IMR-90 (cell line): ENCODE data around the gene ERC2. TPM values are rescaled to one million over a fixed set of nuclear protein-coding genes. Genes with fewer than 3 reads are reported as not detected.

Source experiments
- ATAC-seq: fragments of 200-7000 bp; cut with Tn5 transposase; 2 replicates; pipeline ENCODE4 v1.9.1; 2020; ENCODE audit warnings: low read depth, mild to moderate bottlenecking, moderate library complexity
- BruUV-seq: library from RNA; stranded (reverse); fragments of 400-500 nt; replicated peaks from 2 replicates; lab custom pipeline; 2021; lab: Mats Ljungman, UMichigan
- CTCF ChIA-PET: fragments of 300-600 bp; formaldehyde crosslinking; extraction: SDS; loops from one replicate; lab custom pipeline; 2021; ENCODE audit warnings: antibody characterized with exemption; lab: Yijun Ruan, JAX
- POLR2A ChIA-PET: fragments of 300-600 bp; sonication (Branson Sonifier 250); formaldehyde crosslinking; loops from one replicate; lab custom pipeline; 2022; ENCODE audit warnings: antibody characterized with exemption; ENCODE audit not compliant: unreplicated experiment; lab: Charles Lee
- DNase-seq: peaks from one replicate; pipeline ENCODE4 v3.0.0; 2013
- H2AFZ ChIP-seq: replicated peaks from 2 replicates; pipeline ENCODE3; 2013; ENCODE audit warnings: low read length, mild to moderate bottlenecking; ENCODE audit not compliant: poor library complexity
- H2AK5ac ChIP-seq: 2 replicates; pipeline ENCODE4 v1.6.1; 2013; ENCODE audit warnings: low read depth, low read length, inconsistent platforms
- H2AK9ac ChIP-seq: replicated peaks from 2 replicates; pipeline ENCODE3; 2013; ENCODE audit warnings: mild to moderate bottlenecking, low read depth, low read length, moderate library complexity; ENCODE audit not compliant: poor library complexity
- H2BK120ac ChIP-seq: 2 replicates; pipeline ENCODE4 v1.6.1; 2013; ENCODE audit warnings: low read depth, low read length, inconsistent platforms
- H2BK15ac ChIP-seq: 3 replicates; pipeline ENCODE4 v1.6.1; 2013; ENCODE audit warnings: low read depth, low read length, inconsistent platforms
- H2BK20ac ChIP-seq: 2 replicates; pipeline ENCODE4 v1.6.1; 2013; ENCODE audit warnings: low read depth, mild to moderate bottlenecking, inconsistent platforms, low read length, moderate library complexity
- H2BK5ac ChIP-seq: 2 replicates; pipeline ENCODE4 v1.6.1; 2013; ENCODE audit warnings: mild to moderate bottlenecking, low read depth, low read length, inconsistent platforms; ENCODE audit not compliant: poor library complexity, severe bottlenecking
- H3K14ac ChIP-seq: replicated peaks from 2 replicates; pipeline ENCODE4 v1.6.1; 2013; ENCODE audit warnings: low read depth, low read length, inconsistent platforms
- H3K18ac ChIP-seq: 2 replicates; pipeline ENCODE4 v1.6.1; 2013; ENCODE audit warnings: low read depth, low read length, control low read depth
- H3K23ac ChIP-seq: 2 replicates; pipeline ENCODE4 v1.6.1; 2013; ENCODE audit warnings: low read depth, low read length, inconsistent platforms
- H3K27ac ChIP-seq: 2 replicates; pipeline ENCODE4 v1.5.1; 2013; ENCODE audit warnings: mild to moderate bottlenecking, control low read depth, low read length; ENCODE audit not compliant: insufficient read depth
- H3K27me3 ChIP-seq: 2 replicates; pipeline ENCODE4 v1.6.1; 2013; ENCODE audit warnings: low read length; ENCODE audit not compliant: control insufficient read depth, insufficient read depth
- H3K36me3 ChIP-seq: 2 replicates; pipeline ENCODE4 v1.6.1; 2013; ENCODE audit warnings: low read length, mixed read lengths; ENCODE audit not compliant: control insufficient read depth, insufficient read depth
- H3K4ac ChIP-seq: 2 replicates; pipeline ENCODE4 v1.6.1; 2013; ENCODE audit warnings: low read depth, low read length, inconsistent platforms
- H3K4me1 ChIP-seq: 2 replicates; pipeline ENCODE4 v1.6.1; 2013; ENCODE audit warnings: low read length, mixed read lengths; ENCODE audit not compliant: control insufficient read depth, insufficient read depth
- H3K4me2 ChIP-seq: 2 replicates; pipeline ENCODE4 v1.6.1; 2013; ENCODE audit warnings: low read depth, mild to moderate bottlenecking, control low read depth, low read length, moderate library complexity
- H3K4me3 ChIP-seq: 2 replicates; pipeline ENCODE4 v1.5.1; 2013; ENCODE audit warnings: low read depth, mild to moderate bottlenecking, control low read depth, low read length, moderate library complexity; ENCODE audit not compliant: insufficient read depth
- H3K56ac ChIP-seq: 2 replicates; pipeline ENCODE4 v1.6.1; 2013; ENCODE audit warnings: low read length, inconsistent platforms; ENCODE audit not compliant: insufficient read depth; ENCODE audit errors: extremely low read depth
- H3K79me1 ChIP-seq, 2 experiments: 2 replicates each; pipeline ENCODE4 v1.6.1; 2013; ENCODE audit warnings: low read length in 2 of 2, inconsistent platforms in 1 of 2, low read depth in 1 of 2
- H3K9ac ChIP-seq: 2 replicates; pipeline ENCODE4 v1.6.1; 2013; ENCODE audit warnings: low read depth, low read length, control low read depth
- H3K9me1 ChIP-seq: 2 replicates; pipeline ENCODE4 v1.6.1; 2013; ENCODE audit warnings: low read length, inconsistent platforms; ENCODE audit not compliant: insufficient read depth
- H3K9me3 ChIP-seq: 2 replicates; pipeline ENCODE4 v1.6.1; 2013; ENCODE audit warnings: low read length; ENCODE audit not compliant: control insufficient read depth, insufficient read depth
- H4K20me1 ChIP-seq: 2 replicates; pipeline ENCODE4 v1.6.1; 2013; ENCODE audit warnings: low read length, inconsistent platforms; ENCODE audit not compliant: insufficient read depth
- H4K5ac ChIP-seq: 2 replicates; pipeline ENCODE4 v1.6.1; 2013; ENCODE audit warnings: mild to moderate bottlenecking, low read depth, low read length, control low read depth
- H4K8ac ChIP-seq, 2 experiments: 2 replicates each; pipeline ENCODE4 v1.6.1; 2013; ENCODE audit warnings: low read depth in 2 of 2, low read length in 2 of 2, control low read depth in 1 of 2, inconsistent platforms in 1 of 2
- H4K91ac ChIP-seq: 2 replicates; pipeline ENCODE4 v1.6.1; 2013; ENCODE audit warnings: low read depth, low read length, inconsistent platforms; ENCODE audit not compliant: insufficient read depth
- CEBPB ChIP-seq: IDR thresholded peaks from 2 replicates; pipeline ENCODE4 v1.6.1; 2012; ENCODE audit warnings: low read depth, low read length, improper control_type of control experiment
- NFE2L2 ChIP-seq: fragments of 150-350 bp; IDR thresholded peaks from 2 replicates; pipeline ENCODE4 v1.6.1; 2016; ENCODE audit warnings: low read depth, mild to moderate bottlenecking, low read length
- WGBS, 2 experiments: methylation state at CpG; one replicate each; pipeline versions ENCODE4 v1.1.5 to v1.1.7; 2013; ENCODE audit warnings: missing lambda C conversion rate in 2 of 2; ENCODE audit not compliant: insufficient read length in 1 of 2; ENCODE audit errors: extremely low coverage in 2 of 2; 5-methylcytosine and 5-hydroxymethylcytosine counted together
- dilution Hi-C: fragments of 300-500 bp; cut with HindIII; formaldehyde crosslinking; loops from one replicate; pipeline ENCODE4 v1.14.3; 2018; ENCODE audit warnings: low sequenced_read_pairs; ENCODE audit not compliant: unreplicated experiment
- in situ Hi-C: fragments of 300-500 bp; cut with MboI; formaldehyde crosslinking; loops from 3 replicates; pipeline ENCODE4 v1.14.3; 2019; ENCODE audit warnings: low sequenced_read_pairs, inconsistent platforms, mixed read lengths
- intact Hi-C: fragments of 100-400 bp; cut with micrococcal nuclease; formaldehyde crosslinking; loops from 2 replicates; pipeline ENCODE4 v1.10.0; 2022
- polyA plus RNA-seq, 3 experiments: library from polyadenylated mRNA; depleted of rRNA; stranded (reverse); fragments of >200 nt; gene quantifications; 2 replicates each; pipeline ENCODE4 v1.2.3, GENCODE V29; 2012; ENCODE audit warnings: low replicate concordance in 1 of 3
- total RNA-seq: library from RNA; depleted of rRNA; stranded (reverse); fragments of >200 nt; gene quantifications from 2 replicates; pipeline ENCODE4 v1.2.3, GENCODE V29; 2012

Gene ERC2
- total and polyA plus RNA-seq, 2 of the 4 experiments (the other 2 are of a cell fraction) = 0.17 to 0.18 TPM

- no peaks in the 10 kb centered on the region for H3K9me3 ChIP-seq
- CTCF ChIA-PET = no interaction called here
- in situ Hi-C loops = no loop called here
Observed at GRCh38 chr3:56248021-56248420, 220.2 kb downstream of the ERC2 start.

More at GRCh38 chr3:56248021-56248420, 220.2 kb downstream of the ERC2 start:
- no peaks in the 10 kb centered on the region; the same call in 1 of the 2 replicates for H3K27me3 ChIP-seq
- no peak overlapping the region for H2AK5ac ChIP-seq
- WGBS, 2 experiments = no CpG with 5 or more reads among the region's 4 CpGs
- TF ChIP-seq NFE2L2 = no peak
- no peak for TF ChIP-seq CEBPB
- no peak overlapping the region for H3K56ac ChIP-seq
- H3K79me1 ChIP-seq = no peaks in the 10 kb centered on the region
- H2BK5ac ChIP-seq = no peak overlapping the region
- no peak overlapping the region for H2BK15ac ChIP-seq
- no peak overlapping the region for H4K5ac ChIP-seq
- no TSS peak for BruUV-seq
- no peaks in the 10 kb centered on the region for H4K20me1 ChIP-seq
- no peak overlapping the region for H2AK9ac ChIP-seq
- H3K9ac ChIP-seq = no peak overlapping the region
- H3K4ac ChIP-seq = no peak overlapping the region
- DNase-seq (no peak), ATAC-seq (no peak)
- H3K4me1 ChIP-seq = no peaks in the 10 kb centered on the region
- H2BK20ac ChIP-seq = no peak overlapping the region
- POLR2A ChIA-PET = no interaction called here
- H3K23ac ChIP-seq = no peak overlapping the region
- intact Hi-C loops (no loop called here), dilution Hi-C loops (no loop called here)
- H2BK120ac ChIP-seq = no peak overlapping the region
- H3K27ac ChIP-seq = no peak overlapping the region
- H3K9me1 ChIP-seq = no peaks in the 10 kb centered on the region
- no peak overlapping the region for H3K4me3 ChIP-seq
- H2AFZ ChIP-seq = no peak overlapping the region
- no peak overlapping the region for H3K18ac ChIP-seq
- H3K4me2 ChIP-seq = no peak overlapping the region
- no peaks in the 10 kb centered on the region for H3K36me3 ChIP-seq
- no peak overlapping the region for H4K8ac ChIP-seq
- no peak overlapping the region for H4K91ac ChIP-seq
- H3K14ac ChIP-seq = no peak overlapping the region
